PC-9 (cell line): Measurements from ENCODE around the gene MED7. TPM values are rescaled to one million over a fixed set of nuclear protein-coding genes. Genes with fewer than 3 reads are reported as not detected.

ENCODE experiments used
- BruUV-seq: library from RNA; stranded (reverse); fragments of 400-500 nt; replicated peaks from 2 replicates; lab custom pipeline; 2021; lab: Mats Ljungman, UMichigan
- CTCF ChIA-PET: fragments of 300-600 bp; sonication (Branson Sonifier 250); formaldehyde crosslinking; loops from one replicate; lab custom pipeline; 2022; ENCODE audit warnings: antibody characterized with exemption; lab: Charles Lee
- POLR2A ChIA-PET: fragments of 300-600 bp; sonication (Branson Sonifier 250); formaldehyde crosslinking; loops from one replicate; lab custom pipeline; 2022; ENCODE audit warnings: antibody characterized with exemption; ENCODE audit not compliant: unreplicated experiment; lab: Charles Lee
- DNase-seq, 2 experiments: peaks; one replicate each; pipeline versions ENCODE4 v3.0.0 to v3.0.0-alpha.2; 2015 to 2022; ENCODE audit warnings: mixed read lengths in 1 of 2
- H2AFZ ChIP-seq: fragments of 200-600 bp; sonication (generic); 2 replicates; pipeline ENCODE4 v1.8.1; 2017; ENCODE audit warnings: antibody characterized with exemption
- H3F3A ChIP-seq: fragments of 200-600 bp; sonication (generic); 2 replicates; pipeline ENCODE4 v1.8.1; 2017; ENCODE audit warnings: antibody characterized with exemption, mild to moderate bottlenecking, low read depth; ENCODE audit not compliant: insufficient read depth
- H3K27ac ChIP-seq: fragments of 200-600 bp; sonication (generic); 2 replicates; pipeline ENCODE4 v1.6.1; 2016; ENCODE audit warnings: mixed run types
- H3K27me3 ChIP-seq: fragments of 200-600 bp; sonication (generic); 2 replicates; pipeline ENCODE4 v1.6.1; 2016; ENCODE audit warnings: low read depth, mixed run types; ENCODE audit not compliant: insufficient read depth
- H3K36me3 ChIP-seq: fragments of 200-600 bp; sonication (generic); 2 replicates; pipeline ENCODE4 v1.6.1; 2016; ENCODE audit warnings: low read depth, mixed run types
- H3K4me1 ChIP-seq: fragments of 200-600 bp; sonication (generic); replicated peaks from 2 replicates; pipeline ENCODE4 v1.6.1; 2016; ENCODE audit warnings: mixed run types; ENCODE audit not compliant: insufficient read depth
- H3K4me2 ChIP-seq: fragments of 200-600 bp; sonication (generic); 2 replicates; pipeline ENCODE4 v1.6.1; 2017; ENCODE audit warnings: mixed run types
- H3K4me3 ChIP-seq: fragments of 200-600 bp; sonication (generic); 2 replicates; pipeline ENCODE4 v1.6.1; 2016; ENCODE audit warnings: mixed run types
- H3K79me2 ChIP-seq: fragments of 200-600 bp; sonication (generic); 2 replicates; pipeline ENCODE4 v1.6.1; 2017; ENCODE audit warnings: low read depth, mixed run types
- H3K9me2 ChIP-seq: fragments of 200-600 bp; sonication (generic); 2 replicates; pipeline ENCODE4 v1.8.1; 2017; ENCODE audit warnings: mild to moderate bottlenecking; ENCODE audit not compliant: insufficient read depth
- H3K9me3 ChIP-seq: fragments of 200-600 bp; sonication (generic); 2 replicates; pipeline ENCODE4 v1.8.1; 2016; ENCODE audit warnings: low read depth; ENCODE audit not compliant: insufficient read depth
- H4K20me1 ChIP-seq: fragments of 200-600 bp; sonication (generic); 2 replicates; pipeline ENCODE4 v1.8.1; 2017; ENCODE audit not compliant: insufficient read depth
- CTCF ChIP-seq: fragments of 200-600 bp; sonication (generic); conservative IDR thresholded peaks from 2 replicates; pipeline ENCODE4 v1.6.1; 2017; ENCODE audit warnings: mixed run types, antibody characterized with exemption, mild to moderate bottlenecking, moderate library complexity
- EZH2 ChIP-seq: fragments of 200-600 bp; sonication (generic); IDR thresholded peaks from 2 replicates; pipeline ENCODE4 v1.8.0; 2017; ENCODE audit warnings: antibody characterized with exemption, low read depth
- intact Hi-C: fragments of 100-400 bp; cut with micrococcal nuclease; formaldehyde crosslinking; loops from one replicate; pipeline ENCODE4 v1.10.0; 2022; ENCODE audit not compliant: unreplicated experiment
- total RNA-seq: library from RNA; stranded (reverse); gene quantifications from 2 replicates; pipeline ENCODE4 v1.2.3, GENCODE V29; 2021

The MED7 gene
- total RNA-seq, 1 experiment from 2014 or later: 11.8 TPM

- no peak for TF ChIP-seq CTCF
- intact Hi-C loops: loop anchor here (2.0 to 10.0 kb wide), 5 partner anchors 121 to 1991 kb away; partner anchors contain the start of genes CYFIP2, LSM11 and THG1L
- peaks cover 28% of the 10 kb centered on the region for H3K79me2 ChIP-seq
- DNase-seq: peak in 1 of 2 experiments; percentile 20
- H3K36me3 ChIP-seq: peaks cover under 1% of the 10 kb centered on the region; the same call in 1 of the 2 replicates
- H3K4me3 ChIP-seq: peak overlapping the region; percentile 69
- POLR2A ChIA-PET: interaction anchor here (0.5 to 0.9 kb wide), 6 partner anchors 11 to 806 kb away, joined by 3 to 8 read pairs (median 5); no protein-coding TSS in a partner anchor
- H2AFZ ChIP-seq: peak overlapping the region; percentile 94
- H3K9me3 ChIP-seq: no peaks in the 10 kb centered on the region
- H3K9me2 ChIP-seq: no peaks in the 10 kb centered on the region
- H3K4me1 ChIP-seq: peaks cover 11% of the 10 kb centered on the region
- 0 out of 2 replicates have a peak overlapping the region, but pooled peaks have one; percentile 2 for H3K27ac ChIP-seq
- H3K4me2 ChIP-seq: peak overlapping the region; percentile 83
- CTCF ChIA-PET: interaction anchor here (0.6 to 1.5 kb wide), 2 partner anchors 11 to 884 kb away, joined by 3 to 7 read pairs; no protein-coding TSS in a partner anchor
- H4K20me1 ChIP-seq: no peaks in the 10 kb centered on the region
- TSS peak; percentile 97 for BruUV-seq
- H3F3A ChIP-seq: 0 out of 2 replicates have a peak, but pooled peaks cover 4% of the 10 kb centered on the region
- H3K27me3 ChIP-seq: peaks cover 5% of the 10 kb centered on the region; the same call in 1 of the 2 replicates
Measured at GRCh38 chr5:157143127-157143971, 684 bp upstream of the MED7 start.

- H3K36me3 ChIP-seq: peaks cover 11% of the 10 kb centered on the region
- intact Hi-C loops: loop anchor here (10.0 kb wide), 2 partner anchors 303 to 1523 kb away; no protein-coding TSS in a partner anchor
- H3K9me3 ChIP-seq: no peaks in the 10 kb centered on the region
- 0 out of 2 replicates have a peak, but pooled peaks cover 7% of the 10 kb centered on the region for H4K20me1 ChIP-seq
- peaks cover 28% of the 10 kb centered on the region for H3K79me2 ChIP-seq
- H3K4me1 ChIP-seq: 0 out of 2 replicates have a peak, but pooled peaks cover 6% of the 10 kb centered on the region
- H3K27ac ChIP-seq: no peak overlapping the region
- H3K4me3 ChIP-seq: no peak overlapping the region
- 0 out of 2 replicates have a peak, but pooled peaks cover 4% of the 10 kb centered on the region for H3F3A ChIP-seq
- ChIA-PET CTCF (no interaction called here), POLR2A (no interaction called here)
- no peaks in the 10 kb centered on the region for H3K27me3 ChIP-seq
- H3K4me2 ChIP-seq: no peak overlapping the region
- DNase-seq: no peak
- TF ChIP-seq CTCF: no peak
- TF ChIP-seq EZH2: no peak
- no peak overlapping the region for H2AFZ ChIP-seq
- no TSS peak for BruUV-seq
- H3K9me2 ChIP-seq: no peaks in the 10 kb centered on the region
Measured at GRCh38 chr5:157137691-157138090, 5.0 kb downstream of the MED7 start.

- Histone ChIP-seq H3K27me3 (no peaks in the 10 kb centered on the region), H2AFZ (no peak overlapping the region), H3K9me3 (no peaks in the 10 kb centered on the region), H3K79me2 (no peaks in the 10 kb centered on the region), H3K4me1 (no peaks in the 10 kb centered on the region), H3K4me2 (peak overlapping the region; percentile 74; the same call in 1 of the 2 replicates), H3K36me3 (no peaks in the 10 kb centered on the region), H3K27ac (no peak overlapping the region), H4K20me1 (peaks cover 5% of the 10 kb centered on the region; the same call in 1 of the 2 replicates), H3K4me3 (no peak overlapping the region), H3K9me2 (no peaks in the 10 kb centered on the region), H3F3A (no peaks in the 10 kb centered on the region)
- BruUV-seq: no TSS peak
- ChIA-PET CTCF (interaction anchor here (0.5 to 1.7 kb wide), 5 partner anchors 10 to 1992 kb away, joined by 3 to 7 read pairs (median 3); partner anchors contain the start of gene MED7), POLR2A (interaction anchor here (0.7 kb wide), 1 partner anchor 10 kb away, joined by 8 read pairs; the partner anchor contains the start of gene MED7)
- TF ChIP-seq EZH2 (no peak), CTCF (peak; percentile 1; the same call in 1 of the 2 replicates)
- intact Hi-C loops: loop anchor here (1.0 to 10.0 kb wide), 5 partner anchors 105 to 1993 kb away; no protein-coding TSS in a partner anchor
- DNase-seq: no peak
Measured at GRCh38 chr5:157132281-157132612, 10.4 kb downstream of the MED7 start.
